Suppressor macrophage treated with lipopolysaccharide for 1 hour (primary cell): ENCODE results near the gene GBA2.

Source experiments
- DNase-seq, 3 donors: peaks; one replicate each; pipeline ENCODE4 v3.0.0-alpha.2; 2020 to 2022

GBA2 gene

GRCh38 chr9:35748858-35749514 is at the start of gene GBA2, which contains the start of gene RGP1:
GBA2 (minus strand) TSS chr9:35749228; CDS start chr9:35748704, 524 bp downstream.
RGP1 (plus strand) TSS chr9:35749287; CDS start chr9:35749756, 469 bp downstream.
- peak; percentile 82 to 93 (median 88) for DNase-seq

DNA sequence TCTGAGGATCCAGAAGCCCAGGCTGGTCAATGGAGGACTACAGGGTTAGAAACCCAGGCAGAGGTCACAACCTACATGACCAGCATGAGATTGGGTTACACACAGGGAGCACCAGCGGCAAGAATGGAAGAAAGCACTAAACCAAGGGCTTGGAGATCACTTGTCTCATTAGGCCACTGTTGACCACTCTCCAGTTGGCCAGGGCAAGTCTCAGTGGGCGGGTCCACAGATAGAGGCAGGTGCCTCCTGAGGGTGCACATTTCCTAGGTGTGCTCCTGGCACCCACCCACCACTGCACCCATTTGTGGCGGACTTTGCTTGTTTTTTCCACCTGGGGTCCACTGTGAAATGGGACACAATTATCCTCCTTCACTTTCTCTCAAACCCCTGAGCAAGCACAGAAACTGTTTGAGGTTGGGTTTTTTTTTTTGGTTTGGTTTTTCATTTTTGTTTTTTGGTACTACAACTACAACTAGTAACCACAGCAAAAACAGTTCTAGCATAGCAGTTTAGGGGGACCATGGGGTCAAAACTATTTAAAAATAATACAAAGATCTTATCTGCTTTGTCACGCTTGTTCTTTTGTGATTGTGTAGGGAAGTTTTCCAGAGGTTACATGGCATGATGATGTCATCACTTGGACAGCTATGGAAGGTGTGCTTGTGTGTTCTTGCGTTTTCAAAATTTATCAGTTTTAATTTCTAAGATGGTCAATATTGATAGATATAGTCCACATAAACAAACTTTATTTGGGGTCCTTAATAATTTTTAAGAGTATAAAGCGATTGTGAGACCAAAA is 48.5 kb upstream of the GBA2 start:
- DNase-seq = no peak

- no peak for DNase-seq
These were observed 46.7 kb upstream of the GBA2 start for GRCh38 chr9:35795695-35796094.

DNA sequence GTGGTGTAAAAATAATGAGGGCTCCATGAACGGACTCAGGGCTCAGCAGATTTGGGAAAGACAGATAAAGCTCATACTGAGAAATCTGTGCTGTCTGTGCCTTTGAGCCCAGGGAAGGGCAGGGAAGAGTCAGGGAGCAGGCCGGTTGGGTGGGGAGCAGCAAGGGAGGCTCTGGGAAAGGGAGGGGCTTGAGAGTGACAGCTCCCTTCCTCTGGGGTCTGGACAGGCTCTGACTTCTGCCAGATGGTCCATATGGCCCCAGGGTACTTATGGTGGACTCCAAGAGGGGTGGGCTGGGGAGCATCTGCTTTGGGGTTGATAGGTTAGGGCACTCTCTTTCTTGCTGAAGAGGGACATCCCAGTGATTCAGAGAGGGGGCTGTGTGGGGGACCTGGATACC is 44.4 kb upstream of the GBA2 start:
- no peak for DNase-seq

DNA sequence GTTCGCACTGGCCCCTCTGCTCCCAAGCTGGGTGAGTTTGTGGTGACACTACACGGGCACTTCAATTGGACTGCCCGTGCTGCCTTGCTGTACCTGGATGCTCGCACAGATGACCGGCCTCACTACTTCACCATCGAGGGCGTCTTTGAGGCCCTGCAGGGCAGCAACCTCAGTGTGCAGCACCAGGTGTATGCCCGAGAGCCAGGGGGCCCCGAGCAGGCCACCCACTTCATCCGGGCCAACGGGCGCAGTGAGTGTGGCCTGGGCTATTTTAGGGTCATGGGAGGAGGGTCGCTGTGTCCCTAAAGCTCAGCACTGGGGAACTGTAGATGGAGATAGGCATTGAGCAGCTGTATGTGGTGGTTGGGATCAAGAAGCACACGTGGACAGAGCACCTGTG is 43.8 kb upstream of the GBA2 start:
- no peak for DNase-seq

- DNase-seq = no peak
These were observed 43.2 kb upstream of the GBA2 start for GRCh38 chr9:35792024-35792813.

DNA sequence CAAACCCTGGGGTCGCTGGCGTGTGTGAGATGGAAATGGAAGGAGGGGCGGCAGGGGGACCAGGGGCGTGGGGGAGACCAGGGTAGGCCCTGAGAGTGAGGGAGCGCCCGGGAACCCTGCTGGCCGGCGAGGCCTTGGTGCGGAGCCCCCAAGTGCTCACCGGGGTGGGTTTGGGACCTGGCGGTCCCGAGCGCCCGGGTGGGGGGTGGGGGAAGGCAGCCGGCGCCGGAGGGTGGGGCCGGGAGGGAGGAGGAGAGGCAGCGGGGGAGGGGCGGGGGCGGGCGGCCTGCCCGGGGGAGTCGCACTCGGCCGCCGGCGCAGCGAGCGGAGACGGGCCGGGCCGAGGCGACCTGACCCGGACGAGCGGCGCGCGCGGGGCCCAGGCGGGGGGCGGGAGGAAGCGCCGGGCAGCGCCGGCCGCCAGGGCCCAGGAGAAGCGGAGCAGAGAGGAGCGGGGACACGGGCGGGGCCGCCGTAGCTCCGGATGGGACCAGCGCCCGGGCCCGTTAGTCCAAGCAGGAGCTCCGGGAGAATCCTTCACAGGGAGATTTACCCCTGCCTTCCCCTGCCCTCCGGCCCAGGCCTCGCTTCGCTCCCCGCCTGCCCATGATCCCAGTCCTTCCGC is 42.4 kb upstream of the GBA2 start, which contains the start of gene NPR2:
Gene NPR2 (plus strand): TSS at position 295 of the 625 bp plus-strand sequence. CDS start 818 bp downstream, outside the sequence.
- peak in 2 of 3 donors; percentile 39 to 53 for DNase-seq

DNA sequence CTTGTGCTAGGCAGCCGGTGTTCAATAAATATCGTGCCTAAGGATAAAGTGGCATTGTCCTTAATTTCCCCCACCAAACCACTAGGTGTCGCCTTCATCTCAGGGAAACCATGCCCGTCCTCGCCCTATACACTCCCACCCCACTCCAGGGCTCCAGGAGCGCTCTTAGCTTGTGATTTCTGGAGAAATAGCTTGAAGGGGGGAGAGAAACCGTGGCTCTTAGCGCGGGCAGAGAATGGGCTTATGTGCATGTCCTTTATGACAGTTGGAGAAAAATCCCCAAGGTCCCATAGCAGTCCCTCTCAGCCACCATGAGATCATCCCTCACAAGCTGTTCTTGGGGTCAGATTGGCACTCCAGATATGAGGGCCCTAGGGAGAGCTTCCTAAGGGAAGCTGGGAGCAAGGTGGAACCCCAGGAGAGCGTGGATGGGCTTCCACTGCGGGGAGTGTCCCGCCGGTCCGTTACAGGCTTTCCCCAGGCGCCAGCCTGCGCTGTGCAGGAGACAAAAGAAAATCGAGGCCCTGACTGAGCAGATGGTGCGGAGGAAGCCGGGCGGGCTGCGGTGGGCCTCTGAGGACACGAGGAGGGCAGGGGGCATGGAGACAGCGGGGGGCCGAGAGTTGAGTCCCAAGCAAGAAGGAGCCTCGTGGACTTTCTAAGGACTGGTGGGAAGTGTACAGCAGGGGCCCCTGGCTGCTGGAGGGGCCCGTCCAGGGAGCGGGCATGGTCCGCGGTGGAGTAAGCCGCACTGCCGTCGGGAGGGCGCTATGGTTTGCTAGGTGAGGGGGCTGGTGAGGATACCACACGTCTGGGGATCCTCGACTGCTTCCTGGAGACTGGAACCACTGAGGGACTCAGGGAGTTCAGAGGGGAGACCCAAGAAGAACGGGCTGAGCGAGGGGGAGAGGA is 41.6 kb upstream of the GBA2 start:
- peak; percentile 71 to 82 (median 80) for DNase-seq

DNA sequence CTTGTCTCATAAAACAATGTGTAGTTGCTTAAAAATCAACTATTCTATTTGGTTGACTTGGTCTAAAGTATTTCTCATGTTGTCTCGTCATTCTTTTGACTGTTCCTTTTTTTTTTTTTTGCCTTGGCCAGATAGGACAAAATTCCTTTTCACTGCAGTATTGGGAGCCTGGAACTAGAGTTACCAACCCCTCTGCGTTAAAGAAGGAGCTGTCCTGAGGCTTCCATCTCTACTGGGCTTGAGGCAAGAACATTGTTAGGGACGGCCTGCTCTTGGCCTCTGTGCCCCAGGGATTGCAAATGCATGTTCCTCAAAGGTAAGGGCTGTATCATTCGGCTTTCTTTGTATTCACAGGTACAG is 41.0 kb upstream of the GBA2 start:
- no peak for DNase-seq

- DNase-seq = no peak
These were observed 40.5 kb upstream of the GBA2 start for GRCh38 chr9:35789541-35789940.

DNA sequence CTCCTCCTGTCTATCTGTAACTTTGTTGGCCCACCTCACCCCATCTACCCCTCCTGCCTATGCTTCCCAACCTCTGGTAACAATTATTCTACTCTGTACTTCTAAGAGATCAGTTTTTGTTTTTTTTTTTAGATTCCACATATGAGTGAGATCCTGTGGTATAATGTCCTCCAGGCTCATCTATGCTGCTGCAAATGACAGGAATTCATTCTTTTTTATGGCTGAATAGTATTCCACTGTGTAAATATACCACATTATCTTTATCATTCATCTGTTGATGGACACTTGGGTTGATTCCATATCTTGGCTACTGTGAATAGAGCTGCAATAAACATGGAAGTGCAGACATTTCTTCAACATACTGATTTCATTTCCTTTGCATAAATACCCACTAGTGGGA is 34.4 kb upstream of the GBA2 start:
- no peak for DNase-seq

DNA sequence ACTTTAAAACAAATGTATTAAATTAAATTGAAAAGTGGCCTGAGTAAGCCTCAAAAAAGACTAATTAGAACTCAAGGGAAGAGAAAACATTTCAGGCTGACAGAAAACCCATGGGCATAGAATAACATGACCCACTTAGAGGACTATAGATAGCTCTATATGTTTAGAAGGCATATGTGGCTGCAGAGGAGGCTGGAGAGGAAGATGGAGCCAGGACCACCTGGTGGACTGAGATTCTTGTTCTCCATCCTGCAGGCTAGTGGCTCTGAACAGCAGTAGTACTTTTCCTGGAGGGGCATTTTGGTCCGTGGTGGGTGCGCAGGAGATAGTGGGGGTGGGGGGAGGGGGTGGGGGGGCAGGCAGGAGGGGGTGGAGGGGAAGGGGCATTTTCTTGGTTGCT is 32.0 kb upstream of the GBA2 start:
- no peak for DNase-seq

- no peak for DNase-seq
These were observed 29.5 kb upstream of the GBA2 start for GRCh38 chr9:35778496-35778895.

- no peak for DNase-seq
These were observed 27.0 kb upstream of the GBA2 start for GRCh38 chr9:35776018-35776417.

- peak; percentile 64 to 69 (median 67) for DNase-seq
These were observed 26.0 kb upstream of the GBA2 start for GRCh38 chr9:35774907-35775635.

DNA sequence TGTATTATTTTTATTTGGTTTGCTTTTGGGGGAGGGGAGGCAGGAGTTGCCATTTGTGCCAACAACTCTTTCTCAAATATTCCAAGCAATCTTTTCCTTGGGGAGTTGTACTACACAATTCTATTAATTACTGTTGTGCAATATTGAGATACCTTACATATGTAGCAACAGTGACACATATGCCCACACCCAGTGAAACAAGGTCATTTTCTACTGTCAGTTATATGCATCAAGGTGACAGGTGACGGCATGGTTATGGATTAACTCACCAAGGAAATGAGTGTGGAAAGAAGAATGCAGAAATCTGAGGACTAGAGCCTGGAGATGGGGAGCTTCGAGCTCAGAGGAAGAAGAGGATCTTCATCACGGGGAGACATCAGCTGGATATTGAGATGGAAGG is 22.9 kb upstream of the GBA2 start:
- no peak for DNase-seq

- DNase-seq = no peak
These were observed 22.5 kb upstream of the GBA2 start for GRCh38 chr9:35771534-35771933.

DNA sequence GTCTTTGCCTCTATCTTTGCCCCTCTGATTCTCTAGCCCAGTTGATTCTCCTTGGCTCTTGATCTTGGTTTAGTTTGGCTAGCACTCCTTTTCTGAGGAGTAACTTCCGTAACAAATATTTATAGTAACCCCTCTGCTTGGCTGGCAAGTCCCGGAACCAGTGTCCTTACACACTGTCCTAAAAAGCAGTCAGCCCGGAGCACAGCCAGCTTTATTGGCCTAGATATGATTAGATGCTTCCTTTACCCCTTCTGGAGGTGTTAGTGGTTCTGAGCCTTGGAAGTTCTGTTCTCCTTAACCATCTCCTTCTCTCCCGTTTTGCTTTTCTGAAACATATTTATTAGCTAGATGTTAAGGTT is 22.0 kb upstream of the GBA2 start:
- DNase-seq = no peak

GRCh38 chr9:35769763-35770162 is 20.7 kb upstream of the GBA2 start:
- no peak for DNase-seq

DNA sequence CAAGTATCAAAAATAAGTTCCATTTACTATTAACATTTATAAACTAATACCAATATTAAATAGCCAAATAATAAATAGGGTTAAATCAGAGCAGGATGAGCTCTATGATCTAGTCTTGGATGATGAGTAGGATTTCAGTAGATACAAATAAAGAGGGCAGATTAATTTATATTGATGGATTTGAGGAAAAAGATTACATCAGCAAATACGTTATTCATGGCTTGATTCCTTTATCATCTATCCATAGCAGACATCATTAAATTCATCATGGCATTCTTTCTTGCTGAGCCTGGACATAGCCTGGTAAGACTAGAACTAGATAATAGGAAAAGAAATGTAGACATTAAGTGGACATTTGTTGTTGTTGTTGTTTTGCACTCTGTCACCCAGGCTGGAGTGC is 18.4 kb upstream of the GBA2 start:
- no peak for DNase-seq

- DNase-seq = no peak
These were observed 18.0 kb upstream of the GBA2 start for GRCh38 chr9:35766997-35767396.
